ENCODE measurements around the gene NSD2. TPM values are rescaled to one million over a fixed set of nuclear protein-coding genes. Genes with fewer than 3 reads are reported as not detected.

The NSD2 gene
- total RNA-seq, 1 experiment from 2014 or later: 128 TPM

DNA sequence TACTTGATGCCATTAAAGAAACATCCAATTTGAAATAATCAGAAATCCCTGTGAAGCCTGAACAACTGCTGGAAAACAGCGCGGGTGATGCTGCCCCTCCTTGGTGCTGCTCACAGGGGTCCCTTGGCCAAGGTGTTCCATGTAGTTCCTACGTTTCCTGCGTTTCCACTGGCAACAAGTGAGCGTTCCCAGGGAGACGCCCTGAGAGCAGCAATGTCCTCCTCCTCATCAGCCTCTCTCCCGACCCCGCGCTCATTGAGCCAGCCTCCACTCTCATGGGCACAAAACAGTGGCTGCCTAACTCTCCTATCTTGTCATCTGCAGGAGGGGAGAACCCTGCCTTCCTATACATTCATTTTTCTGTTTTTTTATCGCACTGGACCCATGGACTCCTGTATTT, 34.1 kb upstream of the NSD2 start:
- H3K27me3 Mint-ChIP-seq (ENCODE audit: low read depth): no peaks in the 10 kb centered on the region
- H3K4me3 Mint-ChIP-seq: no peak overlapping the region
- CTCF ChIA-PET: no interaction called here
- H3K27ac Mint-ChIP-seq: no peak overlapping the region; the same call in 1 of the 2 replicates
- POLR2A ChIA-PET: no interaction called here
- no peaks in the 10 kb centered on the region for H3K4me1 Mint-ChIP-seq
- ATAC-seq (no peak), DNase-seq (ENCODE audit: low spot score) (no peak)
- peaks cover 39% of the 10 kb centered on the region for H3K36me3 Mint-ChIP-seq
- TF ChIP-seq, protein P1, sequence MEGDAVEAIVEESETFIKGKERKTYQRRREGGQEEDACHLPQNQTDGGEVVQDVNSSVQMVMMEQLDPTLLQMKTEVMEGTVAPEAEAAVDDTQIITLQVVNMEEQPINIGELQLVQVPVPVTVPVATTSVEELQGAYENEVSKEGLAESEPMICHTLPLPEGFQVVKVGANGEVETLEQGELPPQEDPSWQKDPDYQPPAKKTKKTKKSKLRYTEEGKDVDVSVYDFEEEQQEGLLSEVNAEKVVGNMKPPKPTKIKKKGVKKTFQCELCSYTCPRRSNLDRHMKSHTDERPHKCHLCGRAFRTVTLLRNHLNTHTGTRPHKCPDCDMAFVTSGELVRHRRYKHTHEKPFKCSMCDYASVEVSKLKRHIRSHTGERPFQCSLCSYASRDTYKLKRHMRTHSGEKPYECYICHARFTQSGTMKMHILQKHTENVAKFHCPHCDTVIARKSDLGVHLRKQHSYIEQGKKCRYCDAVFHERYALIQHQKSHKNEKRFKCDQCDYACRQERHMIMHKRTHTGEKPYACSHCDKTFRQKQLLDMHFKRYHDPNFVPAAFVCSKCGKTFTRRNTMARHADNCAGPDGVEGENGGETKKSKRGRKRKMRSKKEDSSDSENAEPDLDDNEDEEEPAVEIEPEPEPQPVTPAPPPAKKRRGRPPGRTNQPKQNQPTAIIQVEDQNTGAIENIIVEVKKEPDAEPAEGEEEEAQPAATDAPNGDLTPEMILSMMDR (IDR thresholded peaks at IDR 0.05): no peak
- TF ChIP-seq FOXK1 (CRISPR knock-in tag; IDR thresholded peaks at IDR 0.05) (no peak), NFATC4 (CRISPR knock-in tag; IDR thresholded peaks at IDR 0.05) (no peak), CREB1 (CRISPR knock-in tag; IDR thresholded peaks at IDR 0.05) (no peak), GTF2I (CRISPR knock-in tag; conservative IDR thresholded peaks at IDR 0.05) (no peak), CREM (CRISPR knock-in tag; IDR thresholded peaks at IDR 0.05) (no peak), TEAD1 (CRISPR knock-in tag; IDR thresholded peaks at IDR 0.05) (no peak), ZBTB21 (CRISPR knock-in tag; IDR thresholded peaks at IDR 0.05; ENCODE audit: borderline replicate concordance) (no peak), ZNF232 (CRISPR knock-in tag; IDR thresholded peaks at IDR 0.05) (no peak), ZNF219 (CRISPR knock-in tag; IDR thresholded peaks at IDR 0.05; ENCODE audit: borderline replicate concordance) (no peak), MYBL2 (CRISPR knock-in tag; IDR thresholded peaks at IDR 0.05) (no peak), NFE2L1 (CRISPR knock-in tag; IDR thresholded peaks at IDR 0.05) (no peak)
- TF ChIP-seq, protein P2, sequence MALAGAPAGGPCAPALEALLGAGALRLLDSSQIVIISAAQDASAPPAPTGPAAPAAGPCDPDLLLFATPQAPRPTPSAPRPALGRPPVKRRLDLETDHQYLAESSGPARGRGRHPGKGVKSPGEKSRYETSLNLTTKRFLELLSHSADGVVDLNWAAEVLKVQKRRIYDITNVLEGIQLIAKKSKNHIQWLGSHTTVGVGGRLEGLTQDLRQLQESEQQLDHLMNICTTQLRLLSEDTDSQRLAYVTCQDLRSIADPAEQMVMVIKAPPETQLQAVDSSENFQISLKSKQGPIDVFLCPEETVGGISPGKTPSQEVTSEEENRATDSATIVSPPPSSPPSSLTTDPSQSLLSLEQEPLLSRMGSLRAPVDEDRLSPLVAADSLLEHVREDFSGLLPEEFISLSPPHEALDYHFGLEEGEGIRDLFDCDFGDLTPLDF (CRISPR knock-in tag; IDR thresholded peaks at IDR 0.05): no peak
- TF ChIP-seq, protein P3, sequence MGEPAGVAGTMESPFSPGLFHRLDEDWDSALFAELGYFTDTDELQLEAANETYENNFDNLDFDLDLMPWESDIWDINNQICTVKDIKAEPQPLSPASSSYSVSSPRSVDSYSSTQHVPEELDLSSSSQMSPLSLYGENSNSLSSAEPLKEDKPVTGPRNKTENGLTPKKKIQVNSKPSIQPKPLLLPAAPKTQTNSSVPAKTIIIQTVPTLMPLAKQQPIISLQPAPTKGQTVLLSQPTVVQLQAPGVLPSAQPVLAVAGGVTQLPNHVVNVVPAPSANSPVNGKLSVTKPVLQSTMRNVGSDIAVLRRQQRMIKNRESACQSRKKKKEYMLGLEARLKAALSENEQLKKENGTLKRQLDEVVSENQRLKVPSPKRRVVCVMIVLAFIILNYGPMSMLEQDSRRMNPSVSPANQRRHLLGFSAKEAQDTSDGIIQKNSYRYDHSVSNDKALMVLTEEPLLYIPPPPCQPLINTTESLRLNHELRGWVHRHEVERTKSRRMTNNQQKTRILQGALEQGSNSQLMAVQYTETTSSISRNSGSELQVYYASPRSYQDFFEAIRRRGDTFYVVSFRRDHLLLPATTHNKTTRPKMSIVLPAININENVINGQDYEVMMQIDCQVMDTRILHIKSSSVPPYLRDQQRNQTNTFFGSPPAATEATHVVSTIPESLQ (CRISPR knock-in tag; IDR thresholded peaks at IDR 0.05): no peak
- TF ChIP-seq, protein P4, sequence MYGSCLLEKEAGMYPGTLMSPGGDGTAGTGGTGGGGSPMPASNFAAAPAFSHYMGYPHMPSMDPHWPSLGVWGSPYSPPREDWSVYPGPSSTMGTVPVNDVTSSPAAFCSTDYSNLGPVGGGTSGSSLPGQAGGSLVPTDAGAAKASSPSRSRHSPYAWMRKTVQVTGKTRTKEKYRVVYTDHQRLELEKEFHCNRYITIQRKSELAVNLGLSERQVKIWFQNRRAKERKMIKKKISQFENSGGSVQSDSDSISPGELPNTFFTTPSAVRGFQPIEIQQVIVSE (CRISPR knock-in tag; IDR thresholded peaks at IDR 0.05; ENCODE audit: borderline replicate concordance): no peak
- H3K9me3 Mint-ChIP-seq: no peaks in the 10 kb centered on the region

DNA sequence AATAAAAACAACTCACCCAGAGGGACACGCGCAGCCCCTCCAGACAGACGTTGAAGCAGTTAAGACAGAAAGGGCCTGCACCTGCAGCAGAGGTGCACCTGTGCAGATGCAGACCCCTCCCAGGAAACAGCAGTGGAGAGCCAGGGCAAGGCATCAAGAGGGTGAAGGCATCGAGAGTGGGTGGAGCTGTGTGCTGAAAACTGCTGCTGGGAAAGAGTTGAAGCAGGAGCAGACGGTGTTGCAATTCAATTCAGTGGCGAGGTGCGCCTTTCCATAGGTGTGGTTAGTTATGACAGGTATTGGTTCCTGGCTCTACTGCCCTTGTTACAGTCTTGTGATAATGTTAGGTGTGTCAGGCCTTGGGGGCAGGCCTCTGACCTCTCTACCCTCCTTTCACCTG, 31.9 kb upstream of the NSD2 start:
- POLR2A ChIA-PET: no interaction called here
- Mint-ChIP-seq H3K27ac (no peak overlapping the region), H3K9me3 (no peaks in the 10 kb centered on the region), H3K36me3 (peaks cover 39% of the 10 kb centered on the region), H3K4me3 (no peak overlapping the region), H3K27me3 (ENCODE audit: low read depth) (no peaks in the 10 kb centered on the region), H3K4me1 (no peaks in the 10 kb centered on the region)
- ATAC-seq (no peak), DNase-seq (ENCODE audit: low spot score) (no peak)
- no peak for TF ChIP-seq TP53 (CRISPR knock-in tag; IDR thresholded peaks at IDR 0.05)
- TF ChIP-seq, protein P5, sequence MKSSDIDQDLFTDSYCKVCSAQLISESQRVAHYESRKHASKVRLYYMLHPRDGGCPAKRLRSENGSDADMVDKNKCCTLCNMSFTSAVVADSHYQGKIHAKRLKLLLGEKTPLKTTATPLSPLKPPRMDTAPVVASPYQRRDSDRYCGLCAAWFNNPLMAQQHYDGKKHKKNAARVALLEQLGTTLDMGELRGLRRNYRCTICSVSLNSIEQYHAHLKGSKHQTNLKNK (CRISPR knock-in tag; IDR thresholded peaks at IDR 0.05): no peak
- TF ChIP-seq, protein P6, sequence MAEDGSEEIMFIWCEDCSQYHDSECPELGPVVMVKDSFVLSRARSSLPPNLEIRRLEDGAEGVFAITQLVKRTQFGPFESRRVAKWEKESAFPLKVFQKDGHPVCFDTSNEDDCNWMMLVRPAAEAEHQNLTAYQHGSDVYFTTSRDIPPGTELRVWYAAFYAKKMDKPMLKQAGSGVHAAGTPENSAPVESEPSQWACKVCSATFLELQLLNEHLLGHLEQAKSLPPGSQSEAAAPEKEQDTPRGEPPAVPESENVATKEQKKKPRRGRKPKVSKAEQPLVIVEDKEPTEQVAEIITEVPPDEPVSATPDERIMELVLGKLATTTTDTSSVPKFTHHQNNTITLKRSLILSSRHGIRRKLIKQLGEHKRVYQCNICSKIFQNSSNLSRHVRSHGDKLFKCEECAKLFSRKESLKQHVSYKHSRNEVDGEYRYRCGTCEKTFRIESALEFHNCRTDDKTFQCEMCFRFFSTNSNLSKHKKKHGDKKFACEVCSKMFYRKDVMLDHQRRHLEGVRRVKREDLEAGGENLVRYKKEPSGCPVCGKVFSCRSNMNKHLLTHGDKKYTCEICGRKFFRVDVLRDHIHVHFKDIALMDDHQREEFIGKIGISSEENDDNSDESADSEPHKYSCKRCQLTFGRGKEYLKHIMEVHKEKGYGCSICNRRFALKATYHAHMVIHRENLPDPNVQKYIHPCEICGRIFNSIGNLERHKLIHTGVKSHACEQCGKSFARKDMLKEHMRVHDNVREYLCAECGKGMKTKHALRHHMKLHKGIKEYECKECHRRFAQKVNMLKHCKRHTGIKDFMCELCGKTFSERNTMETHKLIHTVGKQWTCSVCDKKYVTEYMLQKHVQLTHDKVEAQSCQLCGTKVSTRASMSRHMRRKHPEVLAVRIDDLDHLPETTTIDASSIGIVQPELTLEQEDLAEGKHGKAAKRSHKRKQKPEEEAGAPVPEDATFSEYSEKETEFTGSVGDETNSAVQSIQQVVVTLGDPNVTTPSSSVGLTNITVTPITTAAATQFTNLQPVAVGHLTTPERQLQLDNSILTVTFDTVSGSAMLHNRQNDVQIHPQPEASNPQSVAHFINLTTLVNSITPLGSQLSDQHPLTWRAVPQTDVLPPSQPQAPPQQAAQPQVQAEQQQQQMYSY (CRISPR knock-in tag; IDR thresholded peaks at IDR 0.05): no peak
- CTCF ChIA-PET: no interaction called here

Measured in WTC11 (cell line).